HG02763 (cell line): ENCODE data around the gene PPM1E.
"Not testable (repeated sequence)": the region's sequence is repeated elsewhere in the genome, so short reads cannot be mapped to it uniquely, and the experiment has no call there.

Experiments
- ATAC-seq: cut with Tn5 transposase; IDR thresholded peaks from one replicate; pipeline ENCODE4 v1.9.1; 2021; ENCODE audit warnings: mild to moderate bottlenecking, moderate library complexity; ENCODE audit not compliant: unreplicated experiment

Gene PPM1E

DNA sequence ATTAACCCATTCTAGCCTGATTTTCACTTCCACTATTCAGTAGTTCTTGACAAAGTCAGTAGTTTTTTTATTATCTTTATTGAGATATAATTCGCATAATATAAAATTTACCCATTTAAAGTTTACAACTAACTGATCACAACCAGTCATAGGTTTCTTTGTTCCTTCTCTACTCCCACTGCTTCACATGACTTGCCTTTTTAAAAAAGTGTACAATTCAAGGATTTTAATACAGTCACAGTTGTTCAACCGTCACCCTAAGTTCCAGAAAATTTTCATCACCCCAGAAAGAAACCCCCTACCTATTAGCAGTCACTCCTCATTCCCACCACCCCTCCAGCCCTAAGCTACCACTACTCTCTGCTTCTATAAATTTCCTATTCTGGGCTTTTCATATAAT, 188.5 kb downstream of the PPM1E start:
- ATAC-seq = no peak

DNA sequence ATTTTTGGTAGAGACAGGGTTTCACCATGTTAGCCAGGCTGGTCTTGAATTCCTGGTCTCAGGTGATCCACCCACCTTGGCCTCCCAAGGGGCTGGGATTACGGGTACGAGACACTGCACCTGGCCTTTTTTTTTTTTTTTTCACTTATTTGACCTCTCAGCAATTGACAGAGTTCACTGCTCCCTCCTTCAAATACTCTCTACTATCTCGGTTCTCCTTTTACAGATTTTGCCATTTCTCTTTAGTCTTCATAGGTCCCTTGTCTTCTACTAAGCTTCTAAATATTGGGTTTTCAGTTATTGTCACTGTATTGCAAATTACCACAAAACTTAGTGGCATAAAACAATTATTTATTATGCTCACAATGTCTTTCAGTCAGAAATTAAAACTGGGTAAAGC, 191.8 kb downstream of the PPM1E start:
- no peak for ATAC-seq

DNA sequence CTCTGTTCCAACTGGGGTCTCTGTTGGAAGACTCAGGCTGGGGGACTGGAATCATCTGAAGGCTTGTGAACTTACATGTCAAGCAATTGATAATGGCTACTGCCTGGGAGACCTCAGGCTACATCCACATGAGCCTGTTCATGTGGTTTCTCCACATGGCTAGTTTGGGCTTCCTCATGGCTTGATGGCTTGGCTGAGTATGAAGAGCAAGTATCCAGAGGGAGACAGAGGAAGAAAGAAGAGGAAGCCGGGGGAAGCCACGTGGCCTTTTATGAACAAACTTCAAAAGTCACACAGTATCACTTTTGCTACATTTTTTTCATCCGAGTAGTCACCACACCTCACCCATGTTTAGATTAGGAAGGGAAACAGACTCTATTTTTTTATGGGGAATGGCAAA, 192.2 kb downstream of the PPM1E start:
- ATAC-seq = no peak

DNA sequence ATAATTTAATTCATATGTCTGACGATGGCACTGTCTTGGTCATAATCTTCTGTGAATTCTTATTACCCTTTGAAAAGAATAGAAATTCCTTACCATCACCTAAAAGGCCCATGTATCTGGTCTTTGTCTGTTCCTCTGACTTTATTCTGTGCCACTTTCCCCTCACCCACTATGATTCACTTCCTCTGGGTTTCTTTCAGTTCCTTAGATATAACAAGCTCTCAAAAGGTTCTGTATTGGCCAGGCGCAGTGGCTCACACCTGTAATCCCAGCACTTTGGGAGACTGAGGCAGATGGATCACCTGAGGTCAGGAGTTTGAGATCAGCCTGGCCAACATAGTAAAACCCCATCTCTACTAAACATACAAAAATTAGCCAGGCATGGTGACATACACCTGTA, 198.7 kb downstream of the PPM1E start:
- not testable (repeated sequence) for ATAC-seq

DNA sequence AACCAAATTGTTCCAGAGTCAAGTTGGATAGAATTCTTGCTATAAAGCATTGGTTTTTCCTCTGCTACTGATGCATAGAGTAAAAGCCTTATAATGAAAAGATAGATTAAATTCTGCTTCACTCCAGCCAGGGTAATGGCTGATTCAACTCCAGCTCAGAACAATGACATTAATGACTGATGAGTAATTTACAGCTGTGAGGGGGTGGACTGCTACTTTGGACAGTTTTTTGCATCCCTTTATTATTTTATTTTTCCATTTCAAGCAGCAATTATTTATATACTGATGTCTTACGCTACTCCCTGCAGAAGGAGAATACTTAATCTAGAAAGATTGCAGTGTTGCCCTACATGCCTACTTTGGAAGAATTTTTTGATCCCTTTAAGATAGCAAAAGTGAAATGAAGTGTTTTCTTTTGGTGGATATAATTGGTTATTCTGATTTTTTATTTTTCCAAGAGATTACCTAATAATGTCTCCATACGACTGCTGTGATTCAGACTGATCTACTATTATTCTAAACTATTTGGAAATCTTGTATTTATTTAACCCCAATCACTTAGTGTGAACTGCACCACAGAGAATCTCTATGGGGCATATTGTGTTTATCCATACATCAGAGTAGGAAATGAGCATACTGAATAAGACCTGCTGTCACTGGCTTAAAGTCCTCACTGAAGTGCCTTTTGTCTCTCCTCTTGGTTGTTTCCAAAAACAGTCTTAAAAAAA, 201.5 kb downstream of the PPM1E start:
- no peak for ATAC-seq

DNA sequence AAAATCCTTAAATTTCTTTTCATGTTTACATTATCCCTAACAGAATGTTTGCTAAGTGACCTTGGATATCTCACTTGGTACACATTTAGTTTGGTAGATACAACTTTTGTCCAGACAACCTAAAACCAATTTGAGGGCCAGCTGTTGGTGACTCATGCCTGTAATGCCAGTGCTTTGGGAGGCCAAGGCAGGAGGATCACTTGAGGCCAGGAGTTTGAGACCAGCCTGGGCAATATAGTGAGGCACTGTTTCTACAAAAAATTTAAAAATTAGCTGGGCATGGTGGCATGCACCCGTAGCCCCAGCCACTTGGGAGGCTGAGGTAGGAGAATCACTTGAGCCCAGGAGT, 202.0 kb downstream of the PPM1E start:
- ATAC-seq = not testable (repeated sequence)

DNA sequence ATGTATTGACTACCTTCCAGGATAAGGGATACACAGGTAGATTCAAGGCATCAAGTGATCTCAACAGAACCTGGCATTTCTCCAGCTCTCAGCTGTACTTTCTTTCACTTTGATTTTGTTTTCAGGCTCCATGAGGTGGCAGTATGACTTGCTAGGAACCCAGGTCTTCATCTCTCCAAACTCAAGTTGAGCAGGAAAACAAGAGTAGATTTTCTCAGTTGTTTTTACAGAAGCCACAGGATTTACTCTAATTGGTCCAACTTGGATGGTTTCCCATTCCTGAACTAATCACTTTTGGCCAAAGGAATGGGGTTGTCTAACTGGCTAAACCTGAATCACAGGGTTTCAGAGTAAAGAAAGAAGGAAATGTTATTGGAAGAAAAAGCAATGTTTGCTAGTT, 204.4 kb downstream of the PPM1E start:
- ATAC-seq = no peak

DNA sequence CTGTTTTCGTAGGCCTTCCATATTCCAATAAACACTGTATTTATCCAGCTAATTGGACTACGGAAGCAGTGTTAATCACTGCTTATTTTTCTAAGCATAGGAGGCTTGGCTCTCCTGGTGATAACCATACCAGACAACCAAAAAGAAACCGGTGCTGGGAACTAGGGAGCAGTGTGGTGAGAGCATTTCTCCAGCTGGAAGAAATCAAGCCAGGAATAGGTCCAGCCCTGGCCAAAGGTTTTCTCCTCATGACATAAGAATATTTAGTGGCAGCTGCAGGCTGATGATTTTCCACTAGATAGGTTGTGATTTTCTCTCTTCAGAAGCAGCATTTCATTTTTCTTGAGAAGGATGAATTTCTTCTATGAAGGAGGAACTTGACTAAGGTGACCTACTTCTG, 209.6 kb downstream of the PPM1E start:
- ATAC-seq = no peak

DNA sequence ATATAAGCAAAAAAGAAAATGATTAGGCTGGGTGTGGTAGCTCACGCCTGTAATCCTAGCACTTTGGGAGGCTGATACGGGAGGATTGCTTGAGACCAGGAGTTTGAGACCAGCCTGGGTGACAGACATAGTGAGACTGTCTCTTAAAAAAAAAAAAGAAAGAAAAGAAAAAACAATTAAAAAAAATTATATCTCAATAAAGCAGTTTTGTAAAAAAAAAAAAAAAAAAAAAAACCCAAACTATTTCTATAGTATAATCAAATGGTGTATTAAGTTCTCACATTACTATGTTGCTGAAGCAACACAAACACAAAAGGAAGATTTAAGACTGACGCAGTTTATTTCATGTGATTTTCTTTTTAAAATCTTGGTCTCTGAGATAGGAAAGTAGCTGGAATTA, 210.6 kb downstream of the PPM1E start:
- ATAC-seq = no peak

DNA sequence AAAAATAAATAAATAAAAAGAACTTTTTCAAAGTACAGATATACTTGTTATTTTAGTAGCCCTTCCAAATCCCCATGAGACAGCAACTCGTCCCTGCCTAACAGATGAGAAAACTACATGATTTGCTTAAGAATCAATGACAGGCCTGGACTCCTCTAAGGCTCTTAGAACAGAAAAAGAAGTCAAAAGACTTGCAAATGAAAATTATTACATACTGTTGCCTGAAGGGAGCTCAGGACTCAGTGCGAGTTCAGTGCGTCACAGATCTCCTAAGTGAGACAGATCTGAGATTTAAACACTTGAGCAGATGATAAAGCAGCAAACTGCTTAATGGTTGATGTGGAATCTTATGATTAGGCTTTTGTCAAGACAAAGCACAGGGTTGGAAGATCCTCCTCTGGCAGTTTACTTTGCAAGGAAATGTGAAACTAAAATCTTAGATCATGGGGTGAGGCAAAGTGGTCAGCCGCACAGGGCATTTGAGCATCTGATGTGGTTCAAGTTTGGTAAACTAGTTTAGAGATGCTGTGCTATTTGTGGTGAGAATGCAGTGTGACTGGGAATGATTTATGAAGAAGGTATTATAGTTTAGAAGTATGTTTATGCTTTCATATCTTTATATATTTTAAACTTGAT, 212.9 kb downstream of the PPM1E start:
- no peak for ATAC-seq

DNA sequence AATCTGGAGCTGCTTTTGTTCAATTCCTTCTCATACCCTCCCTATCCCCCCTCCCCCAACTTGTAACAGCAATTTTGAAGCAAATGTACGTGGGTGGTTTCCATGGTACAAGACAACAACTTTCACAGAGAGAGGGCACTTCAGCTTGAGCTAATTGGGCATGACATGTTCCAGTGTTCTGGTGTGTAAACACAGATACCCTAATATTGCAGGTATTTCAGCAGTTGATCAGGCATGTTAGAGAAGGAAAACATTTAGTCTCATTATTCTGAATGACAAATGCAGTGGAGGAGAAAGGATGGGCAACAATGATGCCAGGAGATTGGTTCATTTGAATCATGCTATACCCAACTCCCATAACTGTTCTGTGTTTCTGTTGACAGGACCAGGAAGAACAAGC, 213.5 kb downstream of the PPM1E start:
- ATAC-seq = no peak

DNA sequence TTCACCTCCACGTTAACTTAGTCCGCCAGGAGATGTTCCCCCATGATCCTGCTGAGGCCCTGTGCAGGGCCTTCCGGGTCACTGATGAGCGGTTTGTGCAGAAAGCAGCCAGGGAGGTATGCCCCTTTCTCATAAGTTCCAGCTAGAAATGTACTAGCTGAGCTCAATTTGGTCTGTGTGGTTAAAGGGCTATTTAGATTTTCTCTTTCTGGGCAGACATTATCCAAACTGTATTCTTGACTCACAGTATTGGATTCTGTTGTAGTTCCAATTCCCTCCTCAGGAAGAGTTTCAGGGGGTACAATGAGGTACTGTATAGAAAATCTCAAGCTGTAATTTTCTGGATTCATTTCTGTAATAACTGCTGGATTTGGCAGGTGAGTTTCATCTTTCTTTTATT, 214.0 kb downstream of the PPM1E start:
- ATAC-seq = no peak

DNA sequence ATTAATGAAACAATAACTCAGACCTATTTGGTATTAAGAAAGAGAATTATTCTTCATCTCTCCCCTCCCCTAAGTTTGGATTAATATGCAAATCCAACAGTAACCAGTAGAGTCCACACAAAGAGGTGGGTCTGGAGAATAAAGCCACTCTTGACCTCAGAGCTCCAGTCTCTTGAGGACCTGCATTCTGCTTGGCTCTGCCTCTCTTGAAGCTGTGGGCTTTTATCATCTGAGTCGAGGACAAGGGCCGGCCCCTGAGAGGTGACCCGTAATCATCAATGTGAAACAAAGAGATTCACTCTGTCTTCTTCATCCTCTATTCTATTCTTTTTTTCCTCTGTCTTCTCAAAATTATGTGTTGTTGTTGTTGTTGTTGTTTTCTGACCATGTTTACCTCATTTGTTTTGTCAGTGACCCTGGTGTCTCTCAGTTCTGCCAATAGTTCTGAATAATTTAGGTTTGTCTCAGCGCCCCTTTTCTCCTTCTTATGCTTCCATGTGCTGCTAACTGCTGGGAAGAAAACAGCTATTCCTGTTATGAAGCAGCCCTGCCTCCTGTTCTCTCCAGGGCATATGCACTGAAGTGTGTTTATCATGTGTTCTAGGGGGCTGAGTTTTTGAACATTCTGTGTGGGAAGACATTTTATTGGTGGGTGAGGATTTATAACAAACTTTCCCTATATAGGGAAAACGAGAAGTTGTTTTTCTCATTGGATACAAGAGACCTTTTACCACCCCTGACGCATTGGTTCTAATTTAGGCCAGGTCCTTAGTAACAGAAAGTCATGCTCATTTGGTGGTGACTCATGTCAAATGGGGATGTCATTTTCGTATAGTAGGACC, 215.2 kb downstream of the PPM1E start:
- no peak for ATAC-seq

DNA sequence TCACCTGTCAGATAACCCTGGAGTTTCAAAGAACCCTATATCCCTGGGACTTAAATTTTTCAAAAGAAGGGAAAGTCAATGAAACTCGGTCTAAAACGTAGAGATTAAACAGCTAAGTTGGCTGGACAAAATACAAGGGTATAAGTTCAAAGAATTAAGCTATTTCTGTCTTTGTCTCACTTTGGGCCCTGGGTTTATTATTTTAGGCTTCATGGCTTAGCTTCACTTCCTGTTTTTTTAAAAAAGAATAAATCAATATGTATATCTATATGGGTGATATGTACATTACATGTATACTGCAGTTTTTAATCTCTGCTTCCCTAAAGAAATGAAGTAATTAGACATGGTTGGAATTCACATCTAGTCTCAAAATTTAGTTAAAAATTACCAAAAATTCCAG, 218.7 kb downstream of the PPM1E start:
- no peak for ATAC-seq

DNA sequence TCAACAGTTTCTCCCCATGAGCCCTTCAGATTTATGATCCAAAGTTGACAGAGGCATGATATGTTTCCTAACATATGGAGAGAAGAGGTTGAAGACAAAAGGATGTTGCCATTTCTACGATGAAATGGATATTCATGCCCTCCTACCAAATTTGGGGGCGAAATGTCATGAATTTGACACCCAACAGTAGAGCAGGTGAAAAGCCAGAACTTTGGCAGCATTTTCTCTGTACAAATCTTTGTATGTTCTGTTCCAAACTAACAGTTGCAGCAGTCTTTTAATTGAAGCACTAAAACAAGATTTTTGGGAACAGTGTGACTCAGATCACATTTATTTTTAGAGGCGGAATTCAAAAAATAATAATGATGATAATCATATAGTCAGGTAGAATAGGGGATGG, 220.9 kb downstream of the PPM1E start:
- ATAC-seq = no peak

DNA sequence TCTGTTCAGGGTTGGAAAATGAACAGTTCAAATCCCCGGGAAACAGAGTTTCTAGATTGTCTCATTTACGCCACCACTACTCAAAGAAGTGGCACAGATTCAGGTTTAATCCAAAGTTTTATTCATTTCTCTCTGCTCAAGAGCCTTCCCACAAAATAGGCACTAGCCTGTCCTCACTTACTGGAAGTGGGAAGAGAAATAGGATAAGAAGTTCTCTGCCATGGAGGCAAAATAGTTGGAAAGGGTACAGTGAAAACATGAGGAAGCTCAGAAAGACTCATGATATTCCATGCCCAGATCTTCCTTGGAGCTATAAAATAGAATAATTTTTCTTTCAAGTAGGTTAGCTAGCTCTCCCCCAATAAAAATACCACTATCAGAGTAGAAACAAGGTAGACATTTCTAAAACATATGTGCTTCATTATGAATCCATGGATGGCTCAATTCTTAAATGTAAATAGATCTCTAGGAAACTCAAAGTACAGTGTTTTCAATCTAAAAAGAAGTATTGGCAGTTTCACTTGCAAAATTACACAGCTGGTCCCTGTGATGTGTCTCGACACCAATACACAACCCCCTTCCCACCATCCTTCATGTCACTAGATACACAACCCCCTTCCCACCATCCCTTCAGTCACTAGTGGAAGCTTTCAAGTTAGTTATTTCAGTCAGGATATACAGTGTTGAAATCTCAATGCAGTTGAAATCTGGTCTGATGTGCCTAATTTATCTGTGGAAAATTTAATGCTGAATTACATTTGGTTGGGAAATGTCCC, 225.2 kb downstream of the PPM1E start:
- no peak for ATAC-seq

DNA sequence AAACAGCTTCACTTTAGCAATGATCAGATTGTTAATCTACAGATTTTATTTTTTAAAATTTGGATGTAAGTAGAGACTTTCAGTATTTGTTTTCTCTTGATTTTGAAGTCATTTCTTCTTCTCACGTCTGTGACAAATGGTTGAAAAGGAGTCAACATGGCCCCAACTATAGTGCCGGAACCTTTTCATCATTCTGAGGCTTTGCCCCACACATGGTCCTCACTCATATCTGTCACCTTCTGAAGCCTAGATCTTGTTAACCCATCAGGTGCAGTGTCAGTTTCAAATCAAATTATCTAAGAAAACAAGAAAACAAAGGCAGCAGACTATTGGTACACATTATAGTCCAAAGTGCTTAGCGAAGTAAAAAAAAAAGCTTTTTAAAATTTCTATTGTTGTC, 227.0 kb downstream of the PPM1E start:
- no peak for ATAC-seq

DNA sequence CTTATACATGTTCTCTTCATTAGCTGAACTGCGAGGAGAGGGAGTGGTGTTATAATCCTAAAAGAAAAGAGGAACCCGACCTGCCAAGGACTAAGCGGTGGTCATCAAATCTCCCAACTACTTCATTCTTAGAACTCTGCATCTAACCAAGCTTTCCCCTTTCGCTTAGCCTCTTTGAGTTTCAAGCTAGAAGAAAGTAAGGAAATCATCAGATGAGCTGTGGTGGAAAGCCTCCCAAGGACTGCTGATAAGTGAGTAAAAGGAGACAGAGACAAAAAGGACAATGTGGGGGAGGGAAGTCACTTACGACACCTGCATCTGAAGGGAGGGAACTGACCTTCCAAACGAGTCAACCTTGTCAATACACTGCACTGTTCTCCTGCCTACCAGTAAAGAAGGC, 229.7 kb downstream of the PPM1E start:
- no peak for ATAC-seq

DNA sequence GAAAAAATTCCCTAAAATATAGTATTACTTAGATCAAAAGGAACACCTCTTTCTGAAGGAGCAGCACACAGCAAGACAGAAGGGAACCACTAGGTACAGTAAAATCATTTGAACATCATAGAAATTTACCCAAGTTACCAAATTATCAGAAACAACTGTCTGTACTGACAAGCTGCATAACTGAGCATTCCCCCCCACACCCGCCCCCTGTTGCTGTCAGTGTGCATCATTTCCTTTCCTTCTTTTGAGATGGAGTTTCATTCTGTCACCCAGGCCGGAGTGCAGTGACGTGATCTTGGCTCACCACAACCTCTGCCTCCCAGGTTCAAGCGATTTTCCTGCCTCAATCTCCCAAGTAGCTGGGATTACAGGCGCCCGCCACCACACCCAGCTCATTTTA, 230.3 kb downstream of the PPM1E start:
- no peak for ATAC-seq

DNA sequence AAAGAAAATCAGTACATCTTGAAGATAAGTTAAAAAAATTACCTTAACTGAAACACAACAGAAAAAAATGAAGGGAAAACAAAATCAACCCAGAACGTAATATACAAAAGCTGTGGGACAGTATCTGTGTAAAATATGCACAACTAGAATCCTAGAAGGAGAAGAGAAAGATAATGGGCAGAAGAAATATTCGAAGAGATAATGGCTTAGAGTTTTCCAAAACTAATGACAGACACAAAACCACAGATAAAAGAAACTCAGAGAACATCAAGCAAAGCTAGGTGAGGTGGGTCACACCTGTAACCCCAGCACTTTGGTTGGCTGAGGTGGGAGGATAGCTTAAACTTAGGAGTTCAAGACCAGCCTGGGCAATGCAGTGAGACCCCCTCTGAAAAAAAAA, 234.0 kb downstream of the PPM1E start:
- ATAC-seq = no peak

DNA sequence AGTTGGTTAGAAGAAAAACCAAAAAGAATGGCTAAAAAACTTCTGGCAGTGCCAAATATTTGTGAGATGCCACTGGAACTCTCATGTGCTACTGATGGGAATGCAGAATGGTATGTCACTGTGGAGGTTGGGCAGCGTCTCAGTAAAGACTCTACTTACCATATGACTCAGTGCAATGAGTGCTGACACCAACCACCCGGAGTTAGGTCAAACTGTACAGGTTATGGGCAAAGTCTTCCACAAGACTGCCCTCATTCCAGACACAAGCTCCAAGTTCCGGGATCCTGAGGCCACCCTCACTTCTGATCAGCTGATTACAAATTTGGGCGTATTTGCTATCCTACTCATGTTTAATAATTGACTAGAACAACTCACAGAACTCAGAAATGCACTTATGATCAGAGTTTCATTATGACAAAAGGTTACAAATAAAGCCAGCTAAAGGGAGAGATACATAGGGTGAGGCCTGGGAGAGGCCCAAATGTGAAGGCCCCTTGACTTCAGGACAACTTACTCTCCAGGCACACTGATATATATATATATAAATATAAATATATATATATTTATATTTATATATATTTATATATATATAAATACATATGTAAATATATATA, 236.2 kb downstream of the PPM1E start:
- no peak for ATAC-seq
